ENCODE data around the gene GCFC2. TPM values are rescaled to one million over a fixed set of nuclear protein-coding genes. Genes with fewer than 3 reads are reported as not detected.

The GCFC2 gene
- total and polyA plus RNA-seq, 2 donors (not counting 3 experiments of a cell fraction or from before 2014, with no cell fraction given): 5.7 to 20.0 TPM

DNA sequence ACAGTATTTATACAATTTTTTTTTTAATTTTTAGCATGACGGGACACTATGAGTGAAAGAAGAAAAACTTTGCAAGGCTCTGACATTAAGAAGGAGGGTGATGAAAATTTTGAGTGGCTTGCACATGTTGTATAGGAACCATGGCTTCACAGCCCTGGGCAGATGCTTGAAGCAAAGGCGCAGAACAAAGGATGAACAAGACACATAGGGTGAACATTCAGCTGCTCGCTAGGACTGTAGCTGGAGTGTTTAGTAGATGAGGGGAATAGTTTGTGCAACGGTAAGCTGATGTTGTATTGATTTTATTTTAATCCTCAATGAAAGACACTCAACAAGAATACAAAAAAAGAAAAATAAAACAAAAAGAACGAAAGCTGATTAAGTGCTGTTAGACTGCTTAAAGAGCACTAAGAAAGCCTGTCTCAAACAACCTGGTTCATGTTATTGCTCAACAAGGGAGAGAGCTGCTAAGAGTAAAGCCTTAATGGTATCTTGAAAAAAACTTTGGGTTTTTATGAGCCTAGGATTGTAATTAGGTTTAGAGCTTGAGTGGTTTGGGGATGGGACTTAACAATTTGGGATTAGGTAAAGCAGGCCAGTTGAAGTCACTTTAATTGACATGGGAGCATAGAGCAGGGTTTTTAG lies 41.2 kb upstream of the GCFC2 start:
- Histone ChIP-seq H3K9me3 (replicated peaks; ENCODE audit: control insufficient read depth, insufficient read depth, low read length) (no peaks in the 10 kb centered on the region), H3K36me3 (ENCODE audit: control insufficient read depth in 2 of 2, extremely low read depth in 1 of 2, insufficient read depth in 2 of 2, low read length in 2 of 2) (no peaks in the 10 kb centered on the region), H3K4me1 (ENCODE audit: control insufficient read depth, extremely low read depth, insufficient read depth, low read length) (no peaks in the 10 kb centered on the region), H3K4me3 (replicated peaks in 1 of 3; ENCODE audit: insufficient read depth in 1 of 3, low read depth in 1 of 3, low read length in 3 of 3) (no peak overlapping the region), H2AFZ (ENCODE audit: low read depth, low read length) (no peak overlapping the region), H3K27me3 (ENCODE audit: control insufficient read depth in 2 of 2, insufficient read depth in 2 of 2, low read length in 2 of 2) (no peaks in the 10 kb centered on the region), H4K20me1 (replicated peaks; ENCODE audit: control insufficient read depth, extremely low read depth, insufficient read depth, low read length) (no peaks in the 10 kb centered on the region), H3K27ac (ENCODE audit: insufficient read depth, low read depth, low read length) (no peak overlapping the region), H3K9me1 (replicated peaks; ENCODE audit: control insufficient read depth, extremely low read depth, insufficient read depth, low read length) (no peaks in the 10 kb centered on the region), H3K79me2 (ENCODE audit: control insufficient read depth, insufficient read depth, low read length) (no peaks in the 10 kb centered on the region), H3K9ac (replicated peaks; ENCODE audit: extremely low read depth, insufficient read depth, low read length) (no peak overlapping the region), H3K4me2 (ENCODE audit: insufficient read depth, low read length) (no peak overlapping the region)
- dilution Hi-C loops (cut with MboI; ENCODE audit: extremely low pct_ligation_motif_present, low sequenced_read_pairs): no loop called here
- ChIA-PET CTCF (no interaction called here), POLR2A (no interaction called here)
- BruUV-seq (replicated peaks): no TSS peak
- no peak for TF ChIP-seq POLR2A (IDR thresholded peaks at IDR 0.05; ENCODE audit: low read depth, low read length)
- no peak for TF ChIP-seq GATA2 (IDR thresholded peaks at IDR 0.05; ENCODE audit: insufficient read depth, insufficient read length, low read depth, low read length)
- DNase-seq (ENCODE audit: low read depth, low spot score) (no peak), FAIRE-seq (no peak)
- intact Hi-C loops (cut with micrococcal nuclease): no loop called here

DNA sequence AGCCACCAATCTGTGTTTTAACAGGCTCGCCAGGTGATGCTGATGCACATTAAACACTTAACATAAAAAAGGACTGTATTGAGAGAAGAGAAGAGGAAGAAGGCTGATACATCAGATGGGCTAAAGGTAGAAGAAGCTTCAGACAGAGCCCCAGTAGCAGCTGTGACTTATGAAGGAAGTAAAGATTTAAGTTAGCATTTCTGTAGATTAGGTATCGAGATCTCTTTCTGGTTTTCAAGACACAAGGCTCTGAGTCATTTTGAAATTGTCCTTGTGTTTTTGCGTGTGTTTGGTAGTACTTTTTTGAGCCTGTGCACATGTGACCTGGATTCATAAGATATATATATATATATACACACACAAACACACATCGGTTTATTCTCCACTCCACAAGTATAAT lies 40.6 kb upstream of the GCFC2 start:
- H3K36me3 ChIP-seq (ENCODE audit: control insufficient read depth in 2 of 2, extremely low read depth in 1 of 2, insufficient read depth in 2 of 2, low read length in 2 of 2): no peaks in the 10 kb centered on the region
- TF ChIP-seq POLR2AphosphoS5 (IDR thresholded peaks at IDR 0.05; ENCODE audit: insufficient read depth, low read depth, low read length): no peak
- no peak for TF ChIP-seq POLR2A (IDR thresholded peaks at IDR 0.05; ENCODE audit: low read depth, low read length)
- no peak for TF ChIP-seq GATA2 (IDR thresholded peaks at IDR 0.05; ENCODE audit: insufficient read depth, insufficient read length, low read depth, low read length)
- H2AFZ ChIP-seq (ENCODE audit: low read depth, low read length): no peak overlapping the region
- no peaks in the 10 kb centered on the region for H3K79me2 ChIP-seq (ENCODE audit: control insufficient read depth, insufficient read depth, low read length)
- H3K9me1 ChIP-seq (replicated peaks; ENCODE audit: control insufficient read depth, extremely low read depth, insufficient read depth, low read length): no peaks in the 10 kb centered on the region
- DNase-seq (ENCODE audit: low read depth, low spot score) (no peak), FAIRE-seq (no peak)
- H4K20me1 ChIP-seq (replicated peaks; ENCODE audit: control insufficient read depth, extremely low read depth, insufficient read depth, low read length): no peaks in the 10 kb centered on the region
- H3K4me2 ChIP-seq (ENCODE audit: insufficient read depth, low read length): no peak overlapping the region
- intact Hi-C loops (cut with micrococcal nuclease): no loop called here
- H3K27ac ChIP-seq (ENCODE audit: insufficient read depth, low read depth, low read length): no peak overlapping the region
- dilution Hi-C loops (cut with MboI; ENCODE audit: extremely low pct_ligation_motif_present, low sequenced_read_pairs): no loop called here
- no peaks in the 10 kb centered on the region for H3K27me3 ChIP-seq (ENCODE audit: control insufficient read depth in 2 of 2, insufficient read depth in 2 of 2, low read length in 2 of 2)
- POLR2A ChIA-PET: no interaction called here
- H3K9ac ChIP-seq (replicated peaks; ENCODE audit: extremely low read depth, insufficient read depth, low read length): no peak overlapping the region
- H3K4me3 ChIP-seq (replicated peaks in 1 of 3; ENCODE audit: insufficient read depth in 1 of 3, low read depth in 1 of 3, low read length in 3 of 3): no peak overlapping the region
- no TSS peak for BruUV-seq (replicated peaks)
- no peaks in the 10 kb centered on the region for H3K4me1 ChIP-seq (ENCODE audit: control insufficient read depth, extremely low read depth, insufficient read depth, low read length)
- H3K9me3 ChIP-seq (replicated peaks; ENCODE audit: control insufficient read depth, insufficient read depth, low read length): no peaks in the 10 kb centered on the region
- CTCF ChIA-PET: no interaction called here
